Left renal cortex interstitium (tissue), 4 donors: ENCODE data around the gene CHSY1. TPM values are rescaled to one million over a fixed set of nuclear protein-coding genes. Genes with fewer than 3 reads are reported as not detected.
"Not testable (repeated sequence)": the region's sequence is repeated elsewhere in the genome, so short reads cannot be mapped to it uniquely, and the experiment has no call there.

Experiments used
- DNase-seq, 4 donors: peaks; one replicate each; pipeline ENCODE4 v3.0.0-alpha.2; 2013; ENCODE audit warnings: low read depth in 4 of 4, low spot score in 2 of 4, missing footprints in 1 of 4
- polyA plus RNA-seq, 4 donors: library from polyadenylated mRNA; unstranded; fragments of 120-200 nt; gene quantifications; one replicate each; pipeline ENCODE4 v1.2.1, GENCODE V29; 2013; ENCODE audit not compliant: insufficient read length in 4 of 4

CHSY1 gene
- polyA plus RNA-seq, 4 donors, result 40.0 to 55.7 (median 44.5) TPM

GRCh38 chr15:101138086-101138660 lies 113.7 kb downstream of the CHSY1 start:
- no peak for DNase-seq

- no peak for DNase-seq
These were observed 114.4 kb downstream of the CHSY1 start for GRCh38 chr15:101137312-101137940.

GRCh38 chr15:101136381-101137268 lies 115.2 kb downstream of the CHSY1 start:
- no peak for DNase-seq

GRCh38 chr15:101135532-101136166 lies 116.2 kb downstream of the CHSY1 start:
- DNase-seq, result no peak

GRCh38 chr15:101134780-101135179 lies 117.1 kb downstream of the CHSY1 start:
- DNase-seq, result no peak

GRCh38 chr15:101133751-101134261 lies 118.0 kb downstream of the CHSY1 start:
- no peak for DNase-seq

- DNase-seq, result no peak
These were observed 118.7 kb downstream of the CHSY1 start for GRCh38 chr15:101133181-101133460.

GRCh38 chr15:101132390-101133180 lies 119.3 kb downstream of the CHSY1 start:
- no peak for DNase-seq

GRCh38 chr15:101131489-101132389 lies 120.1 kb downstream of the CHSY1 start:
- DNase-seq, result no peak

- DNase-seq, result no peak
These were observed 121.9 kb downstream of the CHSY1 start for GRCh38 chr15:101129851-101130380.

GRCh38 chr15:101128221-101129015 lies 123.4 kb downstream of the CHSY1 start:
- no peak for DNase-seq

GRCh38 chr15:101127506-101128076 lies 124.3 kb downstream of the CHSY1 start:
- DNase-seq, result peak in 1 of 4 donors; percentile 42

- DNase-seq, result no peak
These were observed 125.0 kb downstream of the CHSY1 start for GRCh38 chr15:101126618-101127505.

GRCh38 chr15:101125881-101126428 lies 125.9 kb downstream of the CHSY1 start:
- not testable (repeated sequence) for DNase-seq
